Epithelial cell of umbilical artery (primary cell): Measurements from ENCODE around the gene CCDC116. TPM values are rescaled to one million over a fixed set of nuclear protein-coding genes. Genes with fewer than 3 reads are reported as not detected.

Experiments used
- total RNA-seq: library from RNA; depleted of rRNA; stranded (reverse); fragments of >200 nt; gene quantifications from 2 replicates; pipeline ENCODE4 v1.2.3, GENCODE V29; 2014

CCDC116 gene, protein sequence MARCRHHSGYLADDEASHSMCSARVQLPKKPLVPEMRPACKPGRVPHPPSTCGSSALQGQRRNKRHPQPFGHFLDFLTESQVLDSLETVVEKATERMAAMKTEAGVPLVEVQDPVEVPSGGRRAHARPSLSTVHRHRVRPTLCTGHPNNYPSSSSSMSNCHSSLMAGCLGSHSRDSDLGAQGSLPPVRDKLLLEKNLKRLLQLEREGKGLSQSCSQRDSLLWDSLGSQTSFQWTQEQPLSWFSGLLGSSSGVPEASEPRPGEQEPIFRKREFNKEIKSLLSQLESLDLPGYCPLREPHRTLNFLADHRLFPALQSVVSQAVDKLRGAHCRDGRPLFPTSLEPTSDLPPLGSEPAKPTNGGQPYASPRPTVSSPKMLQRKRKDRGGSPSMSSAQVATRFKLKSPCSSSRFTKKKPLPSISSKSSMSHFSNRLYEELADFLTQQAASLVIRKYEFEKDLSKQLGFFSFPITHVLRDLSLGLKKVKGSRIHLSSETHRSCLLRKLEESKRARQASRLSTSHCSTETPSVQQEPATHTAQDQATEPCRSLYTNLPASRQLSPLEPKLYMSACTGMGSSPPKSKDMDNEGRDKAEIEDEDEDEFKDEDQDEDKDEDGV
- total RNA-seq: 0.15 TPM in 1 of 2 replicates, not detected in the other

DNA sequence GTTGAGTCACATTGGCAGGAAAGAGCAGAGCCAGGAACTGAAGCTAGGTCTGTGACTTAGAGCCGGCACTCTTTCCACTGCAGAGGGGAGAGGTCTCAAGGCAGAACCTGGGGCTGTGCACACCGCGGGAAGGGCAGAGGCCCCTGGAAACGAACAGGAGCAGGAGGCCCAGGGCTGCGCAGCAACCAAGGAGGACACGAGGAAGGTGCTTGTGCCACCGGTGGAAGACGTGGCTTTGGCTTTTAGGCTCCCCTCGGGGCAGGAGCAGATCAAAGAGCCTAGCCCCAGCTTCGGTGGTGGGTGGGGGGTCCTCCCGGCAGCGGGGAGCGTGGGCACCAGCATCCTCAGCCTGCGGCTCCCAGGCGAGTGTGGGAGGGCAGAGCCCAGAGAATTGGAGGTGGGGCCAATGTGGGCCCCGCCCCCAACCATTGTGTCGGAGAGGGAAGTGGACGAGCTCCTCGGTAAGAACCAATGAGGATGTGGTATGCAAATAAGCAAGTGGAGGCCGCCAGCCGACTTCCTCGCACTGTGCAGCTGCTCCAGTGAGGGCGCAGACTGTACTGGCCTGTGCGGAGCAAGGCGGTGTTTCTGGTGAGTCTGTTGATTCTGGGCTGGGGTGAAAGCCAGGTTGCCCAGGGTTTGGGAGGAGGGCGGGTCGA lies at the start of gene CCDC116:
TSS of gene CCDC116 (plus strand) at position 524 of the 659 bp plus-strand sequence. CDS start 422 bp downstream, outside the sequence.

DNA sequence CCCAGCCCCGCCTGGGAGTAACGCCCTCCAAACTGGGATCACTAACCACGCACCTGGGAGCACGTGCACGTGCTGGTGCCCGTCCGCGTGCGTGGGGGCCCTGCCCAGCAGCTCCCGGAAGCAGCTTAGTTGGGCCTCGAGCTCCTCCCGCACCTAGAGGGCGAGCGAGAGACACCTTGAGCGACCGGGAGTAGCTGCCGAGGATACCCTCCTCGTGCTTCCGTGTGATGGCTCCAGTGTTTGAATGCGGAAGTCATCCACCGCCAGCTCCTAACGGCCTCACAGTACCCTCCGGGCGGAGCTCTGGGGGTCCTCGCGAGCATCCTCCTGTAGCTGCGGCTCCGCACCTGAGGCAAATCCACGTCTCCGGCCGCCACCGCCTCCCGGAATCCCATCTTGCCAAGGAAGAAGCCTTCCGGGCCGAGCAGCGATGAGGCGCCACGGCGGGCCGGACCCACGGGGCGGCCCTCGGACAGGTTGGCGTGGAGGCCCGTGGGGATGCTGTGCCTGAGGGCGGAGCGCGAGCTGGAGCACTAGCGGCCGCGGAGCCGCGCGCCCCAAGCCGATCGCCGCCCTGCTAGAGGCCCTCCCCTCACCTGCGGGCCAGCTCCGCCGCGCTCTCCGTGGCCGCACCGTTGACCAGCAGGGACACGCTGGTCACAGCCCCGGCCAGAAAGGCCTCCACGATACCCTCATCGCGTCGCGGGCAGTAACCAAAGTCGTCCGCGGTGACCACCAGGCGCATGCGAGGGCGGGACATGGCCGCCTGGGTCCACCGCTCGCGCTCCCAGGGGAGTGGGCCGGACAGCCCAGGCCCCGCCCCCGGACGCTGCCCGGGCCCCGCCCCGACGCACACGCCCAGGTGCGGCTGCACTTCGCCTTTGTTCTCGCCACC lies 3.1 kb upstream of the CCDC116 start, which contains the start of gene YDJC:
TSS of gene YDJC (minus strand) at position 768 of the 895 bp plus-strand sequence. CDS start at position 760, 8 bp downstream.

DNA sequence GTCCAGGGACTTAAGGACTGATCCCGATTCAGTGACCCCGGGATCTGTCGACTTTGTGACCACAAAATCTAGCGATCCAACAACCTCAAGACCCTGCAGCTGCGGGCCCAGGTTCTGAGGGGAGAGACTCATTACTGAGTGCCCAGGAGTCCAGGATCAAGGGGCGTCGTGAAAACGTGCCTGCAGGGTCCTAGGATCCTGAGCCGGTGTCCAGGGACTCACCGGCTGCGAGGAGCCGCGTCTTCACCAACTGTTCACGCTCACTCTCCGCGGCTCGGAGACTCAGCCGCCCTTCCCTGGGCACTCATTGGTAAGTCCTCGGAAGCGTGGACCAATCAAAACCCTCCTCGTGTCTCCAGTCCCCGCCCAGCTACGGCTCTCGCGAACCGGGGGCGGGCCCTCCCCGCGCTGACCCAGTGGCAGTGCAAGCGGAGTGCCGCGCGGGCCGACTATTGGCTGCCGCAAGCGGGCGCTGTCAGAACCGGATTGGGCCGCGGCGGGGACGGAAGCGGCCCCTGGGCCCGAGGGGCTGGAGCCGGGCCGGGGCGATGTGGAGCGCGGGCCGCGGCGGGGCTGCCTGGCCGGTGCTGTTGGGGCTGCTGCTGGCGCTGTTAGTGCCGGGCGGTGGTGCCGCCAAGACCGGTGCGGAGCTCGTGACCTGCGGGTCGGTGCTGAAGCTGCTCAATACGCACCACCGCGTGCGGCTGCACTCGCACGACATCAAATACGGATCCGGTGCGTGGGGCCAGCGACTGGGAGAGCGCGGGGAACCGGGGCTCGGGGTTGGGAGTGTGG lies 9.4 kb downstream of the CCDC116 start, which contains the start of gene SDF2L1:
TSS of gene SDF2L1 (plus strand) at position 514 of the 795 bp plus-strand sequence. CDS start at position 549, 35 bp downstream.

Other genes starting within 250 kb of the CCDC116 start
- not detected in 2 replicates for gene RIMBP3B, start 249.0 kb upstream of the CCDC116 start, total RNA-seq
- gene HIC2, start 215.4 kb upstream of the CCDC116 start, total RNA-seq: 1.9 and 2.3 TPM in 2 replicates
- gene TMEM191C, start 165.4 kb upstream of the CCDC116 start, total RNA-seq: 0.61 TPM in 1 of 2 replicates, not detected in the other
- gene RIMBP3C, start 81.3 kb upstream of the CCDC116 start, total RNA-seq: under 0.01 TPM in 2 replicates
- 34.4 and 36.6 TPM in 2 replicates for gene UBE2L3, start 65.0 kb upstream of the CCDC116 start, total RNA-seq
- 24.8 and 31.2 TPM in 2 replicates for gene YDJC, start 2.7 kb upstream of the CCDC116 start, total RNA-seq
- gene SDF2L1, start 9.5 kb downstream of the CCDC116 start, total RNA-seq: 47.6 and 70.8 TPM in 2 replicates
- gene PPIL2, start 33.3 kb downstream of the CCDC116 start, total RNA-seq: 13.0 and 13.1 TPM in 2 replicates
- 2.0 and 3.2 TPM in 2 replicates for gene YPEL1, start 103.0 kb downstream of the CCDC116 start, total RNA-seq
- 38.0 and 64.7 TPM in 2 replicates for gene MAPK1, start 234.9 kb downstream of the CCDC116 start, total RNA-seq